GM12878 (cell line): ENCODE data around the gene HNRNPA1. TPM values are rescaled to one million over a fixed set of nuclear protein-coding genes. Genes with fewer than 3 reads are reported as not detected.

Experiments
- ATAC-seq: fragments of 200-7000 bp; cut with Tn5 transposase; 3 replicates; pipeline ENCODE4 v1.9.1; 2020; ENCODE audit warnings: mild to moderate bottlenecking, moderate library complexity
- BruUV-seq: library from RNA; stranded (reverse); fragments of 400-500 nt; replicated peaks from 2 replicates; lab custom pipeline; 2021; lab: Mats Ljungman, UMichigan
- CTCF ChIA-PET: fragments of 300-600 bp; sonication (Branson Sonifier 250); formaldehyde crosslinking; extraction: SDS; loops from one replicate; lab custom pipeline; 2021; ENCODE audit warnings: inconsistent platforms; lab: Yijun Ruan, JAX
- POLR2A ChIA-PET: fragments of 350-600 bp; formaldehyde crosslinking; extraction: SDS; loops from one replicate; lab custom pipeline; 2021; ENCODE audit warnings: inconsistent platforms; lab: Charles Lee
- RAD21 ChIA-PET: fragments of 300-600 bp; sonication (Branson Sonifier 250); formaldehyde crosslinking; loops from one replicate; lab custom pipeline; 2023; ENCODE audit warnings: antibody characterized with exemption; ENCODE audit not compliant: unreplicated experiment; lab: Charles Lee
- SMC1A ChIA-PET: fragments of 300-600 bp; sonication (Branson Sonifier 250); formaldehyde crosslinking; loops from one replicate; lab custom pipeline; 2023; ENCODE audit not compliant: unreplicated experiment, uncharacterized antibody; lab: Charles Lee
- DNase-seq: peaks from one replicate; pipeline ENCODE4 v3.0.0-alpha.2; 2011; ENCODE audit warnings: low read depth, low spot score
- FAIRE-seq: peaks from 3 replicates; lab custom pipeline; 2011; peaks lifted over from hg19 to GRCh38; lab: Jason Lieb, UNC
- H2AFZ ChIP-seq: 2 replicates; pipeline ENCODE4 v1.6.0; 2011; ENCODE audit warnings: low read depth, low read length, control low read depth; ENCODE audit not compliant: control insufficient read depth
- H3K27ac ChIP-seq: 2 replicates; pipeline ENCODE4 v1.5.1; 2011; ENCODE audit warnings: control low read depth; ENCODE audit not compliant: control insufficient read depth, insufficient read depth
- H3K27me3 ChIP-seq, 2 experiments: replicated peaks in 1 of 2; 2 replicates each; pipeline versions ENCODE4 v1.6.0 to v1.6.1; 2011; ENCODE audit warnings: low read length in 1 of 2; ENCODE audit not compliant: control insufficient read depth in 2 of 2, insufficient read depth in 2 of 2
- H3K36me3 ChIP-seq, 2 experiments: 2 replicates each; pipeline ENCODE4 v1.5.1; 2011; ENCODE audit warnings: low read length in 1 of 2; ENCODE audit not compliant: control insufficient read depth in 2 of 2, insufficient read depth in 2 of 2
- H3K4me1 ChIP-seq: 2 replicates; pipeline ENCODE4 v1.6.1; 2011; ENCODE audit warnings: mild to moderate bottlenecking, low read length, moderate library complexity, mixed read lengths; ENCODE audit not compliant: control insufficient read depth, insufficient read depth
- H3K4me2 ChIP-seq: 2 replicates; pipeline ENCODE4 v1.6.0; 2011; ENCODE audit warnings: control low read depth; ENCODE audit not compliant: control insufficient read depth, insufficient read depth
- H3K4me3 ChIP-seq: fragments of 200-600 bp; sonication (generic); 2 replicates; pipeline ENCODE4 v1.5.1; 2016
- H3K79me2 ChIP-seq: 2 replicates; pipeline ENCODE4 v1.6.0; 2011; ENCODE audit warnings: low read length; ENCODE audit not compliant: control insufficient read depth, insufficient read depth
- H3K9ac ChIP-seq: 2 replicates; pipeline ENCODE4 v1.8.0; 2011; ENCODE audit warnings: low read length, control low read depth, mixed read lengths; ENCODE audit not compliant: control insufficient read depth, insufficient read depth
- H3K9me3 ChIP-seq: replicated peaks from 3 replicates; pipeline ENCODE4 v1.5.1; 2011; ENCODE audit warnings: mild to moderate bottlenecking, low read length; ENCODE audit not compliant: control insufficient read depth, insufficient read depth
- H4K20me1 ChIP-seq: 2 replicates; pipeline ENCODE4 v1.6.0; 2011; ENCODE audit not compliant: control insufficient read depth, insufficient read depth
- CHD2 ChIP-seq: IDR thresholded peaks from 2 replicates; pipeline ENCODE4 v1.6.1; 2011; ENCODE audit warnings: low read depth, low read length, improper control_type of control experiment, borderline replicate concordance
- CREM ChIP-seq: IDR thresholded peaks from 2 replicates; pipeline ENCODE4 v1.6.1; 2014; ENCODE audit warnings: antibody characterized with exemption, low read depth
- EGR1 ChIP-seq, 2 experiments: IDR thresholded peaks; 1 replicate in 1 of 2; 2 replicates in 1 of 2; pipeline ENCODE4 v1.6.1; 2011 to 2012; ENCODE audit warnings: low read depth in 2 of 2, low read length in 2 of 2, borderline replicate concordance in 1 of 2, mild to moderate bottlenecking in 1 of 2, moderate library complexity in 1 of 2
- JUNB ChIP-seq: IDR thresholded peaks from 2 replicates; pipeline ENCODE4 v1.6.1; 2016; ENCODE audit warnings: antibody characterized with exemption, mild to moderate bottlenecking
- KLF5 ChIP-seq: fragments of 450-650 bp; IDR thresholded peaks from 2 replicates; pipeline ENCODE4 v1.6.1; 2014; ENCODE audit warnings: mild to moderate bottlenecking; ENCODE audit not compliant: partially characterized antibody
- MXI1 ChIP-seq: fragments of 150-350 bp; IDR thresholded peaks from 2 replicates; pipeline ENCODE4 v1.6.1; 2011; ENCODE audit warnings: low read depth, mild to moderate bottlenecking, inconsistent platforms, low read length, improper control_type of control experiment
- NFYA ChIP-seq: IDR thresholded peaks from 2 replicates; pipeline ENCODE4 v1.6.1; 2011; ENCODE audit warnings: low read depth, mild to moderate bottlenecking, low read length, improper control_type of control experiment, borderline replicate concordance
- RB1 ChIP-seq: fragments of 450-650 bp; formaldehyde crosslinking; IDR thresholded peaks from 2 replicates; pipeline ENCODE4 v1.6.1; 2017; ENCODE audit warnings: mild to moderate bottlenecking, borderline replicate concordance
- RFX5 ChIP-seq: IDR thresholded peaks from 2 replicates; pipeline ENCODE4 v1.6.1; 2011; ENCODE audit warnings: low read depth, low read length, improper control_type of control experiment
- SREBF1 ChIP-seq: IDR thresholded peaks from 2 replicates; pipeline ENCODE4 v1.6.1; 2012; ENCODE audit warnings: mild to moderate bottlenecking, low read length
- ZNF207 ChIP-seq: fragments of 450-650 bp; IDR thresholded peaks from 2 replicates; pipeline ENCODE4 v1.6.1; 2014; ENCODE audit warnings: antibody characterized with exemption, mild to moderate bottlenecking, borderline replicate concordance
- ZNF217 ChIP-seq: fragments of 450-650 bp; IDR thresholded peaks from 2 replicates; pipeline ENCODE4 v1.6.1; 2017; ENCODE audit warnings: antibody characterized with exemption, mild to moderate bottlenecking
- WGBS: methylation state at CpG from one replicate; pipeline ENCODE4 v1.1.6; 2016; ENCODE audit warnings: low lambda C conversion rate; ENCODE audit not compliant: insufficient replicate concordance, insufficient coverage; ENCODE audit errors: missing lambda C conversion rate; 5-methylcytosine and 5-hydroxymethylcytosine counted together
- in situ Hi-C: fragments of 300-500 bp; cut with MboI; formaldehyde crosslinking; loops from 9 replicates; pipeline ENCODE4 v1.14.3; 2018; ENCODE audit warnings: mixed read lengths
- intact Hi-C: fragments of 100-400 bp; cut with micrococcal nuclease; formaldehyde crosslinking; loops from one replicate; pipeline ENCODE4 v1.14.2; 2022; ENCODE audit not compliant: unreplicated experiment
- polyA plus RNA-seq, 11 experiments: library from polyadenylated mRNA; depleted of rRNA in 4 of 11; unstranded in 6 of 11; stranded (reverse) in 5 of 11; fragments of >200 nt; fragmentation: Nextera tagmentation in 4 of 11; fragmentation: Illumina TruSeq in 1 of 11; extraction: Ambion mirVana in 4 of 11; extraction: Trizol in 1 of 11; gene quantifications; 1 replicate in 1 of 11; 2 replicates in 10 of 11; pipeline versions ENCODE4 v1.2.1 to v1.2.3, GENCODE V29; 2011 to 2016; ENCODE audit warnings: inconsistent platforms in 2 of 11, missing spikeins in 2 of 11, low read depth in 1 of 11
- total RNA-seq, 4 experiments: library from RNA; depleted of rRNA in 3 of 4; stranded (reverse); fragments of >200 nt in 3 of 4; fragmentation: Illumina TruSeq in 1 of 4; extraction: Trizol in 1 of 4; gene quantifications; 2 replicates each; pipeline versions ENCODE4 v1.2.1 to v1.2.3, GENCODE V29; 2013 to 2021
- TF ChIP-seq, protein P1 (sequence below): IDR thresholded peaks from 2 replicates; pipeline ENCODE4 v1.6.1; 2012; ENCODE audit warnings: low read depth, low read length, improper control_type of control experiment
- TF ChIP-seq, protein P2 (sequence below): IDR thresholded peaks from 2 replicates; pipeline ENCODE4 v1.6.1; 2012; ENCODE audit warnings: low read depth, low read length, improper control_type of control experiment
- TF ChIP-seq, protein P3 (sequence below): fragments of 150-350 bp; IDR thresholded peaks from 2 replicates; pipeline ENCODE4 v1.6.1; 2014; ENCODE audit warnings: mild to moderate bottlenecking, low read depth, low read length
- TF ChIP-seq, protein P4 (sequence below): fragments of 450-650 bp; IDR thresholded peaks from 2 replicates; pipeline ENCODE4 v1.6.1; 2017; ENCODE audit warnings: low read depth, mild to moderate bottlenecking, moderate library complexity

HNRNPA1 gene
- total and polyA plus RNA-seq, 10 of the 15 experiments (the other 5 are each of a cell fraction or from before 2014, with no cell fraction given): 630 to 2,342 (median 1,407) TPM

DNA sequence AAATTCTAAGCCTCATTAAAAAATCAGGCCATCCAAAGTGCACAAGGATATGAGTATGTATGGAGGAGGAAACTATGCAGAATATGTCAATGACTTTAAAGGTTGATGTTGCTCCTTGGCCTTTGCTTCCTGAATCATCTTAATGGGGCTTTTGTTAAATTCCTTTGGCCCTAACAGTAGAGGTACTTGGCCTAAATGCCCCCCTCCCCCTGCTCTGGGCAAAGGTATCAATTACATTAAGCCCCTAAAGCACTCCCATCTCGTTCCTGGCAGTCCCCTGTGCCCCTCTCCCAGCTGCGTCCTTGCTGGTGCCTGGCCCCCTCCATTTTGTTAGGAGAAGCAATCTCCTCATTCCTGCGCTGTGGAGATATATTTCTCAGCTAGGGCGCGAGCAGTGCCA, 49.2 kb downstream of the HNRNPA1 start (continued):
- TF ChIP-seq CHD2 (no peak), NFYA (no peak), MXI1 (no peak), ZNF217 (no peak), EGR1 (IDR thresholded peaks at IDR 0.05; ENCODE audit: borderline replicate concordance in 1 of 2, low read depth in 2 of 2, low read length in 2 of 2) (no peak), ZNF207 (no peak), JUNB (no peak)
- TF ChIP-seq, protein P1, sequence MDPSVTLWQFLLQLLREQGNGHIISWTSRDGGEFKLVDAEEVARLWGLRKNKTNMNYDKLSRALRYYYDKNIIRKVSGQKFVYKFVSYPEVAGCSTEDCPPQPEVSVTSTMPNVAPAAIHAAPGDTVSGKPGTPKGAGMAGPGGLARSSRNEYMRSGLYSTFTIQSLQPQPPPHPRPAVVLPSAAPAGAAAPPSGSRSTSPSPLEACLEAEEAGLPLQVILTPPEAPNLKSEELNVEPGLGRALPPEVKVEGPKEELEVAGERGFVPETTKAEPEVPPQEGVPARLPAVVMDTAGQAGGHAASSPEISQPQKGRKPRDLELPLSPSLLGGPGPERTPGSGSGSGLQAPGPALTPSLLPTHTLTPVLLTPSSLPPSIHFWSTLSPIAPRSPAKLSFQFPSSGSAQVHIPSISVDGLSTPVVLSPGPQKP: no peak
- TF ChIP-seq, protein P2, sequence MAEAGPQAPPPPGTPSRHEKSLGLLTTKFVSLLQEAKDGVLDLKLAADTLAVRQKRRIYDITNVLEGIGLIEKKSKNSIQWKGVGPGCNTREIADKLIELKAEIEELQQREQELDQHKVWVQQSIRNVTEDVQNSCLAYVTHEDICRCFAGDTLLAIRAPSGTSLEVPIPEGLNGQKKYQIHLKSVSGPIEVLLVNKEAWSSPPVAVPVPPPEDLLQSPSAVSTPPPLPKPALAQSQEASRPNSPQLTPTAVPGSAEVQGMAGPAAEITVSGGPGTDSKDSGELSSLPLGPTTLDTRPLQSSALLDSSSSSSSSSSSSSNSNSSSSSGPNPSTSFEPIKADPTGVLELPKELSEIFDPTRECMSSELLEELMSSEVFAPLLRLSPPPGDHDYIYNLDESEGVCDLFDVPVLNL: no peak
- TF ChIP-seq, all 136 proteins: peak for 0

DNA sequence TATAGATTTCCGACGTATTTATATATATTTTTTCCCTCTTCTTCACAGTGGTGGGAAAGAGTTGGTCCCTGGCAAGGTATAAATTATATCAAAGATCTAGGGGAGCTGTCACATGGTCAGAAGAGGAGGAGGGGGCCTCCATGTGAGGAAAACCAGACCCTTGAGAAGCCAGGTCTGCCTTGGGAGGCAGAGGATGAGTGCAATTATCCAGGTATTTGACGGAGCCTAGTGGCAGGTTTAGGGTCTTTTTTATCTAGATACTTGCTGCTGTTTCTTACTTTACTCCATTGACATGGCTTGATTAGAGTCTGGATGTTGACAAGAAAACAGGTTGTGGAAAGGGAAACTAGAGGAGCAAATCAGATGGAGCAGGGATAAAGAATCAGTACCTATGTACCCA, 49.9 kb downstream of the HNRNPA1 start:
- DNase-seq (no peak), FAIRE-seq (no peak), ATAC-seq (no peak)
- no peaks in the 10 kb centered on the region for H4K20me1 ChIP-seq
- peaks cover 19% of the 10 kb centered on the region for H3K79me2 ChIP-seq
- ChIA-PET SMC1A (no interaction called here), POLR2A (interaction anchor here (0.5 kb wide), 1 partner anchor 79 kb away, joined by 3 read pairs; no protein-coding TSS in a partner anchor), RAD21 (no interaction called here), CTCF (interaction anchor here (0.7 to 1.1 kb wide), 2 partner anchors 28 to 108 kb away, joined by 3 read pairs; no protein-coding TSS in a partner anchor)
- 98% methylated on average over 3 of the region's 3 CpGs for WGBS
- no peak overlapping the region for H3K4me3 ChIP-seq
- intact Hi-C loops: no loop called here
- H2AFZ ChIP-seq: no peak overlapping the region
- H3K9ac ChIP-seq: no peak overlapping the region
- H3K27ac ChIP-seq: no peak overlapping the region
- no peaks in the 10 kb centered on the region for H3K27me3 ChIP-seq
- BruUV-seq: no TSS peak
- H3K36me3 ChIP-seq: peaks cover 0 to 5% of the 10 kb centered on the region in 2 experiments; a peak in 1 of 4 replicates
- no peak overlapping the region for H3K4me2 ChIP-seq
- no peaks in the 10 kb centered on the region for H3K4me1 ChIP-seq
- H3K9me3 ChIP-seq: no peaks in the 10 kb centered on the region
- in situ Hi-C loops: no loop called here
- TF ChIP-seq, protein P3, sequence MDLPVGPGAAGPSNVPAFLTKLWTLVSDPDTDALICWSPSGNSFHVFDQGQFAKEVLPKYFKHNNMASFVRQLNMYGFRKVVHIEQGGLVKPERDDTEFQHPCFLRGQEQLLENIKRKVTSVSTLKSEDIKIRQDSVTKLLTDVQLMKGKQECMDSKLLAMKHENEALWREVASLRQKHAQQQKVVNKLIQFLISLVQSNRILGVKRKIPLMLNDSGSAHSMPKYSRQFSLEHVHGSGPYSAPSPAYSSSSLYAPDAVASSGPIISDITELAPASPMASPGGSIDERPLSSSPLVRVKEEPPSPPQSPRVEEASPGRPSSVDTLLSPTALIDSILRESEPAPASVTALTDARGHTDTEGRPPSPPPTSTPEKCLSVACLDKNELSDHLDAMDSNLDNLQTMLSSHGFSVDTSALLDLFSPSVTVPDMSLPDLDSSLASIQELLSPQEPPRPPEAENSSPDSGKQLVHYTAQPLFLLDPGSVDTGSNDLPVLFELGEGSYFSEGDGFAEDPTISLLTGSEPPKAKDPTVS: no peak
- no peak for TF ChIP-seq SREBF1
- TF ChIP-seq JUNB: no peak
- TF ChIP-seq KLF5: no peak
- TF ChIP-seq, protein P4, sequence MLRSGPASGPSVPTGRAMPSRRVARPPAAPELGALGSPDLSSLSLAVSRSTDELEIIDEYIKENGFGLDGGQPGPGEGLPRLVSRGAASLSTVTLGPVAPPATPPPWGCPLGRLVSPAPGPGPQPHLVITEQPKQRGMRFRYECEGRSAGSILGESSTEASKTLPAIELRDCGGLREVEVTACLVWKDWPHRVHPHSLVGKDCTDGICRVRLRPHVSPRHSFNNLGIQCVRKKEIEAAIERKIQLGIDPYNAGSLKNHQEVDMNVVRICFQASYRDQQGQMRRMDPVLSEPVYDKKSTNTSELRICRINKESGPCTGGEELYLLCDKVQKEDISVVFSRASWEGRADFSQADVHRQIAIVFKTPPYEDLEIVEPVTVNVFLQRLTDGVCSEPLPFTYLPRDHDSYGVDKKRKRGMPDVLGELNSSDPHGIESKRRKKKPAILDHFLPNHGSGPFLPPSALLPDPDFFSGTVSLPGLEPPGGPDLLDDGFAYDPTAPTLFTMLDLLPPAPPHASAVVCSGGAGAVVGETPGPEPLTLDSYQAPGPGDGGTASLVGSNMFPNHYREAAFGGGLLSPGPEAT: no peak
- no peak for TF ChIP-seq RB1
- TF ChIP-seq RFX5: no peak
- no peak for TF ChIP-seq CREM
